Small intestine (tissue), 7 donors: Measurements from ENCODE around the gene MAGI1. TPM values are rescaled to one million over a fixed set of nuclear protein-coding genes. Genes with fewer than 3 reads are reported as not detected.

Source experiments
- DNase-seq, 2 donors: peaks; one replicate each; pipeline versions ENCODE4 v3.0.0 to v3.0.0-alpha.2; 2013
- FAIRE-seq: peaks from 2 replicates; lab custom pipeline; 2012; peaks lifted over from hg19 to GRCh38; lab: Jason Lieb, UNC
- H3K27ac ChIP-seq, 3 donors: one replicate each; pipeline ENCODE4 v1.5.1; 2013; ENCODE audit warnings: low read length in 2 of 3, mild to moderate bottlenecking in 2 of 3, control low read depth in 1 of 3, inconsistent platforms in 1 of 3, low read depth in 1 of 3, moderate library complexity in 1 of 3
- H3K27me3 ChIP-seq, 3 donors: one replicate each; pipeline ENCODE4 v1.6.1; 2013; ENCODE audit warnings: low read length in 3 of 3, inconsistent platforms in 1 of 3; ENCODE audit not compliant: control insufficient read depth in 3 of 3, insufficient read depth in 3 of 3
- H3K36me3 ChIP-seq, 3 donors: one replicate each; pipeline ENCODE4 v1.6.1; 2013; ENCODE audit warnings: low read length in 3 of 3, inconsistent platforms in 1 of 3, low read depth in 1 of 3, mild to moderate bottlenecking in 1 of 3, moderate library complexity in 1 of 3; ENCODE audit not compliant: control insufficient read depth in 3 of 3, insufficient read depth in 2 of 3
- H3K4me1 ChIP-seq, 3 donors: one replicate each; pipeline ENCODE4 v1.6.1; 2013; ENCODE audit warnings: low read length in 2 of 3, inconsistent platforms in 1 of 3, low read depth in 1 of 3, mild to moderate bottlenecking in 1 of 3, moderate library complexity in 1 of 3; ENCODE audit not compliant: control insufficient read depth in 3 of 3, insufficient read depth in 2 of 3
- H3K4me3 ChIP-seq, 3 donors: one replicate each; pipeline ENCODE4 v1.5.1; 2013; ENCODE audit warnings: low read length in 3 of 3, control low read depth in 1 of 3, inconsistent platforms in 1 of 3, low read depth in 1 of 3, mild to moderate bottlenecking in 1 of 3, moderate library complexity in 1 of 3
- H3K9me3 ChIP-seq, 2 donors: one replicate each; pipeline ENCODE4 v1.6.1; 2013; ENCODE audit warnings: low read depth in 1 of 2, low read length in 1 of 2; ENCODE audit not compliant: control insufficient read depth in 2 of 2, insufficient read depth in 1 of 2
- WGBS, 3 donors: extraction: QIAGEN DNeasy Blood & Tissue Kit; methylation state at CpG; one replicate each; pipeline ENCODE4 v1.1.7; 2013; 5-methylcytosine and 5-hydroxymethylcytosine counted together
- polyA plus RNA-seq, 4 donors: library from polyadenylated mRNA; stranded (reverse) in 3 of 4; unstranded in 1 of 4; fragments of 200-250 nt in 3 of 4; fragments of 120-200 nt in 1 of 4; gene quantifications; one replicate each; pipeline versions ENCODE4 v1.2.1 to v1.2.3, GENCODE V29; 2013
- donor health status: healthy with polysubstance abuse.
- donor health status: control.
- donor health status: control.
- donor health status: Bipolar disorder and iron deficiency.
- donor health status: healthy.

Gene MAGI1
- polyA plus RNA-seq, 4 donors, result 10.0 to 35.1 (median 12.6) TPM

GRCh38 chr3:65856907-65857306, 181.8 kb downstream of the MAGI1 start:
- Histone ChIP-seq H3K27me3 (no peaks in the 10 kb centered on the region), H3K36me3 (no peaks in the 10 kb centered on the region), H3K4me3 (no peak overlapping the region), H3K27ac (peak overlapping the region in 1 of 3 donors; percentile 22), H3K9me3 (peaks cover 0 to 7% of the 10 kb centered on the region in 2 donors), H3K4me1 (peaks cover 0 to 21% (median 5%) of the 10 kb centered on the region in 3 donors)
- DNase-seq (peak; percentile 58 to 70), FAIRE-seq (no peak)
- 21 to 55% (median 29%) methylated on average over 2 of the region's 2 CpGs for WGBS, 3 donors

GRCh38 chr3:65855370-65856100, 183.2 kb downstream of the MAGI1 start:
- 73 to 82% (median 75%) methylated on average over 4 of the region's 4 CpGs for WGBS, 3 donors
- peak overlapping the region in 1 of 3 donors; percentile 30 for H3K27ac ChIP-seq
- DNase-seq (no peak), FAIRE-seq (no peak)
- no peaks in the 10 kb centered on the region for H3K27me3 ChIP-seq
- no peaks in the 10 kb centered on the region for H3K36me3 ChIP-seq
- peaks cover 0 to 21% (median 5%) of the 10 kb centered on the region in 3 donors for H3K4me1 ChIP-seq
- H3K4me3 ChIP-seq, result no peak overlapping the region
- H3K9me3 ChIP-seq, result peaks cover 0 to 7% of the 10 kb centered on the region in 2 donors

GRCh38 chr3:65854606-65855304, 184.0 kb downstream of the MAGI1 start:
- Histone ChIP-seq H3K27ac (peak overlapping the region in 1 of 3 donors; percentile 30), H3K9me3 (peaks cover 0 to 7% of the 10 kb centered on the region in 2 donors), H3K36me3 (no peaks in the 10 kb centered on the region), H3K4me3 (no peak overlapping the region), H3K4me1 (peaks cover 0 to 21% (median 5%) of the 10 kb centered on the region in 3 donors), H3K27me3 (no peaks in the 10 kb centered on the region)
- DNase-seq, result peak; percentile 74 to 77
- WGBS, 3 donors, result 10 to 42% (median 28%) methylated on average over 8 of the region's 8 CpGs
- FAIRE-seq, result no peak

- H3K27ac ChIP-seq, result no peak overlapping the region
- FAIRE-seq (no peak), DNase-seq (no peak)
- WGBS, 3 donors, result 70 to 90% (median 87%) methylated on average over 4 of the region's 4 CpGs
- no peaks in the 10 kb centered on the region for H3K27me3 ChIP-seq
- H3K9me3 ChIP-seq, result no peaks in the 10 kb centered on the region
- no peaks in the 10 kb centered on the region for H3K36me3 ChIP-seq
- H3K4me3 ChIP-seq, result no peak overlapping the region
- peaks cover 0 to 7% (median 3%) of the 10 kb centered on the region in 3 donors for H3K4me1 ChIP-seq
These were observed 186.9 kb downstream of the MAGI1 start for GRCh38 chr3:65851827-65852226.

- FAIRE-seq (no peak), DNase-seq (no peak)
- Histone ChIP-seq H3K9me3 (no peaks in the 10 kb centered on the region), H3K27me3 (no peaks in the 10 kb centered on the region), H3K27ac (no peak overlapping the region), H3K4me3 (no peak overlapping the region), H3K4me1 (peaks cover 0 to 2% (median 0%) of the 10 kb centered on the region in 3 donors), H3K36me3 (no peaks in the 10 kb centered on the region)
- 93 to 95% (median 93%) methylated on average over 3 of the region's 3 CpGs for WGBS, 3 donors
These were observed 188.5 kb downstream of the MAGI1 start for GRCh38 chr3:65850261-65850660.

GRCh38 chr3:65848024-65848423, 190.7 kb downstream of the MAGI1 start:
- Histone ChIP-seq H3K4me1 (no peaks in the 10 kb centered on the region), H3K27ac (no peak overlapping the region), H3K9me3 (no peaks in the 10 kb centered on the region), H3K36me3 (no peaks in the 10 kb centered on the region), H3K27me3 (no peaks in the 10 kb centered on the region), H3K4me3 (no peak overlapping the region)
- 90 to 94% (median 92%) methylated on average over 7 of the region's 7 CpGs for WGBS, 3 donors
- FAIRE-seq, result no peak
- no peak for DNase-seq

- Histone ChIP-seq H3K36me3 (no peaks in the 10 kb centered on the region), H3K27ac (no peak overlapping the region), H3K27me3 (no peaks in the 10 kb centered on the region), H3K4me1 (no peaks in the 10 kb centered on the region), H3K9me3 (no peaks in the 10 kb centered on the region), H3K4me3 (no peak overlapping the region)
- 62 to 79% (median 75%) methylated on average over 1 of the region's 1 CpG for WGBS, 3 donors
- FAIRE-seq (no peak), DNase-seq (no peak)
These were observed 191.8 kb downstream of the MAGI1 start for GRCh38 chr3:65846936-65847335.

- Histone ChIP-seq H3K4me3 (no peak overlapping the region), H3K9me3 (no peaks in the 10 kb centered on the region), H3K36me3 (no peaks in the 10 kb centered on the region), H3K27ac (no peak overlapping the region), H3K4me1 (no peaks in the 10 kb centered on the region), H3K27me3 (no peaks in the 10 kb centered on the region)
- no peak for FAIRE-seq
- 68 to 93% (median 87%) methylated on average over 2 of the region's 2 CpGs for WGBS, 3 donors
- no peak for DNase-seq
These were observed 194.3 kb downstream of the MAGI1 start for GRCh38 chr3:65844370-65844769.
